Measurements from ENCODE around the gene GBE1.
A peak's percentile ranks its signal among the peaks of the same experiment; 100 is the strongest.
"Not testable (repeated sequence)": the region's sequence is repeated elsewhere in the genome, so short reads cannot be mapped to it uniquely, and the experiment has no call there.

Gene GBE1

GRCh38 chr3:81531263-81531662 lies 230.2 kb downstream of the GBE1 start:
- no peak for DNase-seq (ENCODE audit: low read depth, low spot score)

GRCh38 chr3:81530180-81530939 lies 231.1 kb downstream of the GBE1 start:
- DNase-seq (ENCODE audit: low read depth, low spot score), result no peak

- DNase-seq (ENCODE audit: low read depth, low spot score), result peak; percentile 34
Observed at GRCh38 chr3:81521855-81522254, 239.6 kb downstream of the GBE1 start.

- DNase-seq (ENCODE audit: low read depth, low spot score), result no peak
Observed at GRCh38 chr3:81518945-81519344, 242.5 kb downstream of the GBE1 start.

DNA sequence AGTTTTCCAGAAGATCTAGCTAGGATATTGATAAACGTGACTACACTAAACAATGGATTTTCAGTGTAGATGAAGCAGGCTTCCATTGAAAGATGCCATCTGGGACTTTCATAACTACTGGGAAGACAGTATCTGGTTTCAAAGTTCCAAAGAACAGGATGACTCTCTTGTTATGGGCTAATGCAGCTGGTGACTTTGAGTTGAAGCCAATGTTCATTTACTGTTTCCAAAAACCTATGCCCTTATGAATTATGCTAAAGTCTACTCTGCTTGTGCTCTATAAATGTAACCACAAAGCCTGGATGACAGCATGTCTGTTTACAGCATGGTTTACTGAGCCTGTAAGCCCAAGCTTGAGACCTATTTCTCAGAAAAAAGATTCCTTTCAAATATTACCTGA lies 245.4 kb downstream of the GBE1 start:
- DNase-seq (ENCODE audit: low read depth, low spot score), result no peak

DNA sequence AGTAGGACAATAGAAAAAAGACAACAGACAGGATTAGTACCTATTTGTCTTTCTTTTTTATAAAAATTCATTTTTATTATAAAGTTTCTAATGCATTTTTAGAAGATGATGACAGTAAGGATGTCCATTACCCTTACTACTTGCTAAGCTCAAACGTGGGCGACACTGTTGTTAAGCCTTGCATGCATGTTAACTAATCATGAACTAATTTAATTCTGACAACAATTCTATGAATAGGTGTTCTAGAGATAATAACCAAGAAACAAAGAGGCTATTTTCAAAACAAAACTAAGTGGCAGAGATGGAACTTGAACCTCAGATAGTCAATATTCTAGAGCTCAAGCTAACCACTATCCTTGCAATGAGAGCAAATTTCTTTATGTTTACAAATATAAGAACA lies 247.9 kb downstream of the GBE1 start:
- no peak for DNase-seq (ENCODE audit: low read depth, low spot score)

GRCh38 chr3:81503026-81503425 lies 258.4 kb downstream of the GBE1 start:
- no peak for DNase-seq (ENCODE audit: low read depth, low spot score)

DNA sequence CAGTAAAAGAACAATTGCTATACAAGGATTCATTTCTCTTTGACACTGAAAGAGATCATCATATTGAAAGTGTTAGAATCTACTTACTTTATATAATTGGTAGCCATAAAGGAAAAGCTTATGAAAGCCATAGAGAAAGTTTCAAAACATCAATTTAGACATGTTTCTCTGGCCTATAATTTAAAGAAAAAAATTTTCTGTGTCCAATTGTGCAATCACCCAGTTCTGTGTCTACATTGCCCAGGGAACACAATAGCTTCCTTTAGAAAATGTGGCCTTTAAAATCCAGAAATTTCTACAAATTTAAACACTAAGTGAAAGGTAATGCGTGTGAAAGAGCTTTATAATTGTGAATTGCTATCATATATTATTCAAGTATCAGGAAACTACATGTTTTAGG lies 259.2 kb downstream of the GBE1 start:
- DNase-seq (ENCODE audit: low read depth, low spot score), result no peak

DNA sequence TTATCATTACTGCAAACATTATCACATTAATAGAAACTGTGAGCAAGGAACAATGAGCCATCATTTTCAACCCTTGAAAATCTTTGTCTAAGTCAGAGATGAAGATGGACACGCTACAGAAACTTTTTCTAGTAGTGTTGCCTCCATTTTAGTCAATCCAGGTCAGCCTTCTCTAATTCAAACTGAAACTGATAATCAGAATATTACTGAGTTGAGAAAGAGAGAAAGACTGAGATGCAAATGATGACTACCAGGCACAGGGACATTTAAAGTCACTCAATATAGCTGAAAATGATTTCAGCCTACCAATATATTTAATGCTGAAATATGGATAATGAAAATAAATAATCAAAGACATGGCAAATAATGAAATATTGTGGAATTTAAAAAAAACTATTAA lies 261.4 kb downstream of the GBE1 start:
- no peak for DNase-seq (ENCODE audit: low read depth, low spot score)

GRCh38 chr3:81497572-81498251 lies 263.7 kb downstream of the GBE1 start:
- DNase-seq (ENCODE audit: low read depth, low spot score), result no peak

DNA sequence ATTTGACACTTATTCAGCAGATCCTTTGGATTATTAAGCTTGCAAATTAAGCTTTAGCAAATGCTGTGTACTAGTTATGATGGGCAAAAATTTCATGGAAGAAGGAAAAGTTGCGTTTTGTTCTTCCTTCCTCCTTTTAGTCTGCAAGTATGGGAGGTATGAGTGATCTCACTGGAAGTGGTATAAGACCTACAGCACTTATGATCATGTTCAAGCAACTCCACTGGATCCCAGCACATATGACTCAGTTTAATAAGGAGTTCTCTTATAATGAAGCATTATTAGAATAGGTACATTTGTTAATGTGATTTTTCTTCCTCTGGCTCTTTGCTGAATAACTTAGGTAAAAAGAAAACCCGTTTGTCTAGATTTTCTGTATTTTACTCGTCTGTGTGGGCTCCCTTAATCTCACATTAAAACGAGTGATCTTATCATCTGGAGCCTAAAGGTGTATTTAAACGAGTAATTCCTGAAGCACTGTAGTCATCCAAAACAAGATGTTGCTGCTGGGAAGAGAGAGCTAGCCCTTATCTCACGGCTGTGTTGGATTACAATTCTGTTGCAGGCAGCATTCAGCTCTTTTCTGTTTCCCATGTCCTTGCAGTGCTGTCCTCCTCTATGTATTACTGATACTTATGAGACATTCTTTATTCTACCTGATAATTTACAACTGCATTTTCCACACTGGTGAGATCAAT lies 264.9 kb downstream of the GBE1 start:
- DNase-seq (ENCODE audit: low read depth, low spot score), result no peak

- not testable (repeated sequence) for DNase-seq (ENCODE audit: low read depth, low spot score)
Observed at GRCh38 chr3:81492471-81492870, 269.0 kb downstream of the GBE1 start.

DNA sequence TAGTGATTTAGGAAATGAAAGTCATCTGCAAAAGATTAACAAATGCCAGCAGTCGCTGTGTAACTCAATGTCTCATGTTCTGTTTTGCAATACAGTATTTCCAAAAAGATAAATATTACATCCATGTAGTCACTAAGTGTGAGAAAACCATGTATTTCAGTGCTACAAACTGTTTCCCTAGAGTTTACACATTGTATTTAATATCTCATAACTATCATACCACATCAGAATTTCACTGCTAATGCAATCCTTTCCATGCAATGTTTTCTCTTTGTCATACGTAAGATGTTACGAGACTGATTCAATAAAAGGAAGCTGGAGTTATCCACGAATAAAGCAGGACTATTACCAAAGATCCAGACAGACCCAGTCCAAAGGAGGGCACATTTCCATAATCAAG lies 269.4 kb downstream of the GBE1 start:
- no peak for DNase-seq (ENCODE audit: low read depth, low spot score)

GRCh38 chr3:81490541-81491288 lies 270.7 kb downstream of the GBE1 start:
- peak; percentile 88 for DNase-seq (ENCODE audit: low read depth, low spot score)

- peak; percentile 77 for DNase-seq (ENCODE audit: low read depth, low spot score)
Observed at GRCh38 chr3:81485444-81485865, 276.0 kb downstream of the GBE1 start.

DNA sequence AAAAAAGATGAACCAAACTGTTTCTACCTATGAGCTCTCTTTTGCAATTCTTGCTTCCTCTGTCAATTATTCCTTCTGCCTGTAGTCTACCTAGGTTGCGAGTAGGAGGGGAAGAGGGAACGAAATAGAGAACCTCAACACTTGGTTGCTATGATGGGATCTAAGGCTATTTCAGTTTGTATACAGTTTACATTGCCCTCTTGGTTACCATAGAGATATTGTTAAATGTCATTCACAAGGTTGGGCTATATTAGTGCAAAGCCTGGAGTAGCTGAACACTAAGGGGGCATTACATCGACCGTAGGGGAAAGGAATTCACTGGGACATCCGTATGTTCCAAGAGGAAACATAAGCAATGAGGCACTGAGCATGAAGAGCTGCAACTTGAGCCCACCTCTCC lies 276.9 kb downstream of the GBE1 start:
- no peak for DNase-seq (ENCODE audit: low read depth, low spot score)

DNA sequence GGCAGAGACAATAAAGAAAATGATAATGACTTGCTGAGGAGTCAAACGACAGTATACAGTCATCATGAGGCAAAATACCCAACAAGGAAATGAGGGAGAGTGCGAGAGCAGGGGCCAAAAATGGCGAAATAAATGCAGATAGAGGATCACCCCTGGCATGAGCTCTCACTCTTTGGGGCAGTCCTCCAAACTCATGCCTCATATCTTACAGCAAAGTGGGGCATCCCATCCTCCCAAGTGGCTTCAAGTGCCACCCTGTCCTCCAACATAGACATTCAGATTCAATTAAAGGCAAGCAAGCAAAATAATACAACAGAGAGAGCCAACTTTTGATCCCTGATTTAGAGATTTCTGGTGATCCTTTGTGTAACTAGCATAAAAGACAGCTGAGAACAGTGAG lies 278.4 kb downstream of the GBE1 start:
- DNase-seq (ENCODE audit: low read depth, low spot score), result no peak

- no peak for DNase-seq (ENCODE audit: low read depth, low spot score)
Observed at GRCh38 chr3:81477740-81478139, 283.7 kb downstream of the GBE1 start.

DNA sequence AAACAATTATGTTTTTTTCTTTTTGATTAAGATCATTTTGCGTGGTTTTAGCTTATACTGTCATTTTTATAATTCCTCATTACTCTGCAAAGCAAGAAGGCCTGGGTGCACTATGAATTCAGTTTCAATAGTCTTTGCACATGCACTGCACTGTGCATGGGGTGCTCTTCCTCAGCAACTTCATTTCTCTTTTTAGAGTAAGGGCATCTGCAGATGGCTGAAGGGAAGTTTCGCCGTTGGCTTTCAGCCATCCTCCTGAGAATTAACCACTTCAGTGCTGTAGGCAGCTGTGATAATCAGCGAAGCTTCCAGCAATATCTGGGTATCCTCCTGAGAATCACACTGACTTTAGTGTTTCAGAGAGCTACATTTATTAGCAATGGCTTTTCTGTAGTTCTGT lies 284.8 kb downstream of the GBE1 start:
- DNase-seq (ENCODE audit: low read depth, low spot score), result no peak

GRCh38 chr3:81472600-81473362 lies 288.7 kb downstream of the GBE1 start:
- no peak for DNase-seq (ENCODE audit: low read depth, low spot score)

All from astrocyte of the hippocampus (primary cell).